HFF-Myc (cell line): ENCODE results near the gene FEM1A.
"Not testable (repeated sequence)": the region's sequence is repeated elsewhere in the genome, so short reads cannot be mapped to it uniquely, and the experiment has no call there.

ENCODE experiments used
- DNase-seq: peaks from one replicate; pipeline ENCODE4 v3.0.0-alpha.2; 2011; ENCODE audit warnings: low read depth; ENCODE audit errors: extremely low read depth
- H3K4me3 ChIP-seq: replicated peaks from 2 replicates; pipeline ENCODE4 v1.5.1; 2011; ENCODE audit warnings: low read depth, mild to moderate bottlenecking, control low read depth, low read length
- TF ChIP-seq, protein P1 (sequence below): IDR thresholded peaks from 2 replicates; pipeline ENCODE4 v1.5.1; 2012; ENCODE audit warnings: mild to moderate bottlenecking, low read depth, low read length, control low read depth; ENCODE audit errors: missing control alignments

The FEM1A gene

DNA sequence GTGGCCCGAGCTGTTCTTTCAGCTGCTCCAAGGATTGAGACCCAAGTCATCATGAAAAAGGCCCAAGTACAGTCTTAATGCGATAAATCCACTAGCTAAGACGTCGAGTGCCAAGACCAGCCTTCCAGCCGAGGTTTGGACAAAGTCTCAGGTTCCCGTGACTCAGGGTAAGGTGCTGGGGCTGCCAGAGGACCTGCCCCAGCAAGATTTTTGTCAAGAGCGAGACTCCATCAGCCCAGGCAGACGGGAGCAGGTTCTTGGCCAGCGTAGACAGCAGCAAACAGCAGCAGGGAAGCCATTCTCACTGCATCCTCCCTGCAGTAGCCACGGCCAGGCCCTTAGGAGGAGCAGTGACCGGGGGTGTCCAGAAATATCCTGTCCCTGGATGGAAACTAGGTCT lies 3.4 kb downstream of the FEM1A start:
- H3K4me3 ChIP-seq, result peak overlapping the region; percentile 78

DNA sequence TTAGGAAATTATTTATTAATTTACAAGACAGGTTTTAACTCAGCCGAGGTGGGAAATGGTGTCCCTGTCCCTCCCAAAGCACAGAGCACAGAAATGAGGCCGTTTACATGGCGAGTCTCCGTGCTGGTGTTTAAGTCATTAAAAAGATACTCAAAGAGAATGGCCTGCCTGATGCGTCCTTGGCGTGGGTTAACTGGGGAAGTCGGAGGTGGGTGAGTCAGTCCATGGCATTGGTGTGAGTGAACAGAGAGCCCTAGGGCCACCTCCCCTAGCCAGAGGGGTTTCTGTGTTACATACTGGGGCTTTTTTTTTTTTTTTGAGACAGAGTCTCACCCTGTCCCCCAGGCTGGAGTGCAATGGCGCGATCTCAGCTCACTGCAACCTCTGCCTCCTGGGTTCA lies 3.9 kb downstream of the FEM1A start:
- peak overlapping the region; percentile 78 for H3K4me3 ChIP-seq
- TF ChIP-seq, protein P1, sequence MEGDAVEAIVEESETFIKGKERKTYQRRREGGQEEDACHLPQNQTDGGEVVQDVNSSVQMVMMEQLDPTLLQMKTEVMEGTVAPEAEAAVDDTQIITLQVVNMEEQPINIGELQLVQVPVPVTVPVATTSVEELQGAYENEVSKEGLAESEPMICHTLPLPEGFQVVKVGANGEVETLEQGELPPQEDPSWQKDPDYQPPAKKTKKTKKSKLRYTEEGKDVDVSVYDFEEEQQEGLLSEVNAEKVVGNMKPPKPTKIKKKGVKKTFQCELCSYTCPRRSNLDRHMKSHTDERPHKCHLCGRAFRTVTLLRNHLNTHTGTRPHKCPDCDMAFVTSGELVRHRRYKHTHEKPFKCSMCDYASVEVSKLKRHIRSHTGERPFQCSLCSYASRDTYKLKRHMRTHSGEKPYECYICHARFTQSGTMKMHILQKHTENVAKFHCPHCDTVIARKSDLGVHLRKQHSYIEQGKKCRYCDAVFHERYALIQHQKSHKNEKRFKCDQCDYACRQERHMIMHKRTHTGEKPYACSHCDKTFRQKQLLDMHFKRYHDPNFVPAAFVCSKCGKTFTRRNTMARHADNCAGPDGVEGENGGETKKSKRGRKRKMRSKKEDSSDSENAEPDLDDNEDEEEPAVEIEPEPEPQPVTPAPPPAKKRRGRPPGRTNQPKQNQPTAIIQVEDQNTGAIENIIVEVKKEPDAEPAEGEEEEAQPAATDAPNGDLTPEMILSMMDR, result no peak
- DNase-seq, result no peak

More for the DNA sequence above, 3.4 kb downstream of the FEM1A start:
- TF ChIP-seq, protein P1, result no peak
- no peak for DNase-seq

DNA sequence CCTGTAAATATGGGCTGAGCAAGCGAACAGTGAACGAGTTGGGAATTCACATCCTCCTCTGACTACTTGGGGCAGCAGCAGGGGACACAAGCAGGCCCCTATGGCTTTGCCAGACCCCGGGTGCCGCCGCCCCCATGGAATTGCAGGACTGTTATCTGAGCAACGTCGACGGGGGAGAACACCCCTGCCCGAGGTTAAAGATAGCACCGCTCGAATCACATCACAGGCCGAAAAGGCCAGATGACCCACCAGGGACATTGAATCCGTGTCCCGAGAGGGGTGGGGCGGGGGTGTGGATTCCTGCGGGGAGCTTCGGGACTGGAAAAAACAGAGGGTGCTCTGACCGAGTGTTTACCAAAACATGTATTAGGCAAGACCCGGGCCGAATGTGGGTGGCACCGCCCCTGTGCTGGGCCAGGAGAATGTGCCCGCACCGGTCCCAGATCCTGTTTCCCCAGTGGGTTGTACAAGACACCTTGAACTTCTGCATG lies 9.1 kb downstream of the FEM1A start:
- no peak overlapping the region for H3K4me3 ChIP-seq
- TF ChIP-seq, protein P1, result no peak
- no peak for DNase-seq

DNA sequence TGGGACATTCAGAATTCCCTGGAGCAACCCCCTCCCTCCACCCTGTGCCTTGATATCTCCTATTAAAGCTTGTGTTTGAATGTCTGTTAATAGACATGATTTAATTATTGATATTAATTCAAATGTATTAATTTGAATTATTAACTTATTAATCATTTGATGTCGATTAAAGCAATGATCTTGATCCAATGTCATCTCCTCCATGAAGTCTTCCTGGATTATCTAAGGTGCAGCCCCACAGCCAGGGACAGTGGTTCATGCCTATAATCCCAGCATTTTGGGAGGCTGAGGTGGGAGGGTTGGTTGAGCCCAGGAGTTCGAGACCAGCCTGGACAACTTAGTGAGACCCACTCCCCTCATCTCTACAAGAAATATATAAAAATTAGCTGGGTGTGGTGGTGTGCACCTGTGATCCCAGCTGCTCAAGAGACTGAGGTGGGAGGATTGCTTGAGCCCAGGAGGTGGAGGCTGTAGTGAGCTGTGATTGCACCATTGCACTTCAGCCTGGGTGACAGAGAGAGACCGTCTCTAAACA lies 9.6 kb downstream of the FEM1A start:
- TF ChIP-seq, protein P1, result no peak
- no peak overlapping the region for H3K4me3 ChIP-seq
- no peak for DNase-seq

DNA sequence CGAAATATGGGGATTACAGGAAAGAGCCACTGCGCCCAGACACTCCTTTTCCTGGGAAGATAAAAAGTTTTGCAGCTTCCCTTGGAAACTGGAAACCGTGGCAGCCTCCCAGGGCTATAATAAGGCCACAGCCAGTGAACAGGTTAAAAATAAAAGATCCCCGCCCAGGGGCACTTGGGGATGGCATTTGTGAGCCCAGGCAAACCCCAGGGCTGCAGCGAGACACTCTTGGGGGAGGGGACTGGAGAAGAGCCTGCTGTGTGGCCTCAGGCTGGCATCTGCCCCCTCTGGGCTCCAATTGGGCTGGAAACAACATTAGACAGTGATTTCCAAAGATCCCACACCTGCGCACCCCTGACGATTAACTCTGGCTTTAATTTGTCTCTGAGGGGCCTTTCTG lies 11.2 kb downstream of the FEM1A start:
- no peak overlapping the region for H3K4me3 ChIP-seq
- no peak for DNase-seq
- TF ChIP-seq, protein P1, result no peak

DNA sequence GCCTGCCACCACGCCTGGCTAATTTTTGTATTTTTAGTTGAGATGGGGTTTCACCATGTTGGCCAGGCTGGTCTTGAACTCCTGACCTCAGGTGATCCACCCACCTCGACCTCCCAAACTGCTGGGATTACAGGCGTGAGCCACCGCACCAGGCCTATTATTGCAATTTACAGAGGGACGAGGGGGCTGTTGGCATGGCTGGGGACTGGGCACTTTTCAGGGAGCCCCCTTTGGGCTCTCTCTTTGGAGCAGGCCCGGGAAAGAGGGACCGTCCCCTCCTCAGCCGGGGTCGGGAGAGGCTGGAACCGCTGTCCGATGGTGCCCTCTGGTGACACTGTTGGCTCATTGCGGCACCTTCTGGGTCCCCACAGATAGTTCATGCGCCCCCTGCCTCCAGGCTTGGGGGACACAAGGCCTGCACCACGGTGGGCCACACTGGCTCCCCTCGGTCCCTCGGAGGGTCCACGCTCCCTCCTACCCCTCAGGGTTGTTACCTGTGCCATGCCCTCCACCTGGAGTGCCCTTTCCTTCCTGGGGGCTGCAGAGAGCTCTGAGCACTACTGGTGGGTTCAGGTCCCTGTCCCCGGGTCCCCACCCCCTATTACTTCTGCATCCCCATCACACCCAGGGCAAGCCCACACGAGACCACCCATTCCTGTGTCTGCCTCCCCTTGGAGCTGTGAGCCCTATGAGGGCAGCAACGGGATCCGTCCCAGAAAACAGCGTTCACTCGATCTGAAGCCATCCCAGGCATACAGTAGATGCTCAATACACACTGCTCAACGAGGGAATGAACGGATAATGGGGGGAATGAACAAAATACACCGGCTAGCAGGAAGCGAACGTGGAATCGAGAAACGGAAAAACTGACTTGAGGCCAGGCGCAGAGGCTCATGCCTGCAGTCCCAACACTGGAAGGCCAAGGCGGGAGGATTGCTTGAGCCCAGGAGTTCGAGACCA lies 12.5 kb downstream of the FEM1A start:
- DNase-seq, result no peak
- TF ChIP-seq, protein P1, result peak; percentile 86
- H3K4me3 ChIP-seq, result no peak overlapping the region

DNA sequence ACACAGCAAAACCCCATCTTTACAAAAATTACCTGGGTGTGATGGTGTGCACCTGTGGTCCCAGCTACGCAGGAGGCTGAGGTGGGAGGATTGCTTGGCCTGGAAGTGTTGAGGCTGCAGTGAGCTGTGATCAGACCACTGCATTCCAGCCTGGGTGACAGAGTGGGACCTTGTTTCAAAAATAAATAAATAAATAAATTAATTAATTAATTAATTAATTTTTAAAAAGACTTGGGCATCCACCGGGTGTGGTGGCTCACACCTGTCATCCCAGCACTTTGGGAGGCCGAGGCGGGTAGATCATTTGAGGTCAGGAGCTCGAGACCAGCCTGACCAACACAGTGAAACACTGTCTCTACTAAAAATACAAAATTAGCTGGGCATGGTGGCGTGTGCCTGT lies 13.6 kb downstream of the FEM1A start:
- H3K4me3 ChIP-seq, DNase-seq: not testable (repeated sequence)
